EH (cell line): Measurements from ENCODE around the gene PTPRN2.
A peak's percentile ranks its signal among the peaks of the same experiment; 100 is the strongest.
"Not testable (repeated sequence)": the region's sequence is repeated elsewhere in the genome, so short reads cannot be mapped to it uniquely, and the experiment has no call there.

Experiments
- DNase-seq: peaks from one replicate; pipeline ENCODE4 v3.0.0-alpha.2; 2015; ENCODE audit warnings: low read depth

The PTPRN2 gene

DNA sequence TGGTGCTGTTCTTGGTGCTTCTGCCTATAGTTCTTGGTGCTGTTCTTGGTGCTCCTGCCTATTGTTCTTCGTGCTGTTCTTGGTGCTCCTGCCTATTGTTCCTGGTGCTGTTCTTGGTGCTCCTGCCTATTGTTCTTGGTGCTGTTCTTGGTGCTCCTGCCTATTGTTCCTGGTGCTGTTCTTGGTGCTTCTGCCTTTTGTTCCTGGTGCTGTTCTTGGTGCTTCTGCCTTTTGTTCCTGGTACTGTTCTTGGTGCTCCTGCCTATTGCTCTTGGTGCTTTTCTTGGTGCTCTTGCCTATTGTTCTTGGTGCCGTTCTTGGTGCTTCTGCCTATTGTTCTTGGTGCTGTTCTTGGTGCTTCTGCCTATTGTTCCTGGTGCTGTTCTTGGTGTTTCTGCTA lies 71.1 kb downstream of the PTPRN2 start:
- DNase-seq: no peak

DNA sequence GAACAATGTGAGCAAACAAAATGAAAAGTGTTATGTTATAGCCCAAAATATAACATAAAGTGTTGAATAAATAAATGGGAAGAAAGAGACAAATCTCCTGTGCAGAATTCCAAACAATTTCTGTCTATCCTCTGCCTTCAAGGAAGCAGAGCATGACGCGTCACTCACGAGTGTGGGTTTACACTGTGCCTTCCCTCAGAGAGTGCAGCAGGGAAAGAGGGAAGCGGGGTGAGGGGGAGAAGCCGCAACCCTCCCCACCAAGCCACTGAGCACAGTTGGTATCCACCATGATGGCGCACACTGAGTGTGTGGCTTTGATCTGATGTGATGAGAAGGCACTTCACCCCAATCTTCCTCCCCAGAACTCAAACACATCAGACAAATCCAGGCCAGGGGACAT lies 74.8 kb downstream of the PTPRN2 start:
- no peak for DNase-seq

DNA sequence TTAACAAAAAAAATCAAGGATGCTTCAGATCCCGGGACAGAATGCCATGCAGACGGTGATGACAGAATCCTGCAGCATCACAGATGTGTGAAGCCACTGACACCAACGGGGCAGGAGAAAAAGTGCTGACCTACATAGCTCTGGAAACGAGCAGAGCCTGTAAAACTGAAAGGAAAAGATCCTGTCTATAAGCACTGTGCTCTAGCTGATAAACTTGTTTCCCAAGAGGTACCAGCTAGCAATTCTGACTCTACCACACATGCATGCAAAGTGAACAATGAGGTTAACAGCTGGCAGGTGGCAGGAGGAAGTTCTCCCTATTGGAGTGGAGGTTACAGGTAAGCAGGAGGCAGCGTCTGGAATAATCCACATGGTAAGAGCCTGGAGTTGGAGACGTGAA lies 75.6 kb downstream of the PTPRN2 start:
- no peak for DNase-seq

DNA sequence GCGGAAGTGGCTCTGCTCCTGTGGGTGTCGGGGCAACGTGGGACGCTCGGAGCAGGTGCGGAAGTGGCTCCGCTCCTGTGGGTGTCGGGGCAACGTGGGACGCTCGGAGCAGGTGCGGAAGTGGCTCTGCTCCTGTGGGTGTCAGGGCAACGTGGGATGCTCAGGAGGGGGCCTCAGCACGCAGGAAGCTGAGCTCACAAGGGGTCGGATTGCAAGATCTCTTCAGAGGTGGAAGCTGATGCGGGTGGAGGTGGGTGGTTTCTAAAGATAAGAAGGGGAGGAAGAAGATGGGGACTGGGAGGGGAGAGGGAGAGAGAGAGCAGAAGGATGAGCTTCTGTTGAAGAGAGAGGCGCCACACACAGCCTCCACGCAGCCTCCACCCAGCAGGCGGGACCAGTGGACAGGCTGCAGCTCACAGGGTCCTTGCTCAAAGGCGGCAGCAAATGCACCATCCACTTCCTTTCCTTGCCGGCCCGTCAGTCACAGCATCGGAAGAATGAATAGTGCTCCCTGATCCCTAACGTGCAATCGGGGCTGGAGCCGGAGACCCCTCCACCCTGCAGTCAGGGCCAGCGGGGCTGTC lies 78.7 kb downstream of the PTPRN2 start:
- no peak for DNase-seq

GRCh38 chr7:158508321-158508720 lies 79.3 kb downstream of the PTPRN2 start:
- DNase-seq: not testable (repeated sequence)

- DNase-seq: no peak
Measured at GRCh38 chr7:158507917-158508316, 79.7 kb downstream of the PTPRN2 start.

- not testable (repeated sequence) for DNase-seq
Measured at GRCh38 chr7:158507175-158507574, 80.4 kb downstream of the PTPRN2 start.

DNA sequence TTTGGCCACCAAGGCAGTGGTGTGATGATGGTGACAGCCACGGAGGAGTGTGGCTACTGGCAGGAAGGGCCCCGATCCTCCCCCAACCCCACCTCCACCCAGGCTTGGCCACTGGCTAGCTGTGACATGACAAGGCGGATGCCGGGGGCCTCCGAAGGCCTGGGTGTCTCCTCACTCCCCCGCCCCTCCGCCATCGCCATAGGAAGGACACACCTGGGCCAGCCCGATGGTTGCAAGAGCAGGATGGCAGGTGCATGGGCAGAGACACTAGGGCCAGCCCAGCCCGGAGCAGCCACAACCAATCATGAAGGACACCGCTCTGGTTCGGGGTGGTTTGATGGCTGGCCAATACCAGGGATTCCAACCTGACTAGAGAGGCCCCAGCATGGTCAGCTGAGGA lies 81.0 kb downstream of the PTPRN2 start:
- DNase-seq: no peak

- DNase-seq: no peak
Measured at GRCh38 chr7:158505683-158506082, 81.9 kb downstream of the PTPRN2 start.

DNA sequence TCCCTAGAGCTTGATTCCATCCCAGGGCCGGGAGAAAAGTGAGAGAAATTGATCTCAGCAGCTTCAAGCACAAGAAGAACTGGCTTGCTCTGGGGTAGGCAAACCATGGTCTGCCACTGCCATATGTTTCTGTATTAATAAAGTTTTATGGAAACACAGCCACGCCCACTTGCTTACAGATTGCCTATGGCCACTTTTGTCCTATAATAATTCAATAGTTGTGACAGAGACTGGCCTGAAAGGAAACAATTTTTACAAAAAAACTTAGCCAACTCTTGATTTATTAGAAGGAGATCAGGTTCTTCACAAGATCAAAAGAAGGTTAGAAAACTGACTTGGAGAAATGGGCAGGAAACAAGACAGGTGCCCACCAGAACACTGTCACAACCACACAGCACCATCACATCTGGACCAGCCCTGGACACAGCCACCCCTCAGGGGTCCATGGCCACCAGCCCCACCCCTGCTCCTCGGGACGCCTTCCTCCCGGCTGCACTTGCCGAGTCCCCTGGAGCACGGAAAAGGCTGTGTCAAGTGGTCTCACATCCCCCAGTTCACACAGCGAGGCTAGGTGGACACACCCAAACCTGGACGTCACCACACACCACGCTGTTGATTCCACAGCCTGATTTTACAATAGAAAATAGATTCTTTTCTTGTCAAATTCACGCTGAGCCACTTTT lies 85.4 kb downstream of the PTPRN2 start:
- DNase-seq: no peak

DNA sequence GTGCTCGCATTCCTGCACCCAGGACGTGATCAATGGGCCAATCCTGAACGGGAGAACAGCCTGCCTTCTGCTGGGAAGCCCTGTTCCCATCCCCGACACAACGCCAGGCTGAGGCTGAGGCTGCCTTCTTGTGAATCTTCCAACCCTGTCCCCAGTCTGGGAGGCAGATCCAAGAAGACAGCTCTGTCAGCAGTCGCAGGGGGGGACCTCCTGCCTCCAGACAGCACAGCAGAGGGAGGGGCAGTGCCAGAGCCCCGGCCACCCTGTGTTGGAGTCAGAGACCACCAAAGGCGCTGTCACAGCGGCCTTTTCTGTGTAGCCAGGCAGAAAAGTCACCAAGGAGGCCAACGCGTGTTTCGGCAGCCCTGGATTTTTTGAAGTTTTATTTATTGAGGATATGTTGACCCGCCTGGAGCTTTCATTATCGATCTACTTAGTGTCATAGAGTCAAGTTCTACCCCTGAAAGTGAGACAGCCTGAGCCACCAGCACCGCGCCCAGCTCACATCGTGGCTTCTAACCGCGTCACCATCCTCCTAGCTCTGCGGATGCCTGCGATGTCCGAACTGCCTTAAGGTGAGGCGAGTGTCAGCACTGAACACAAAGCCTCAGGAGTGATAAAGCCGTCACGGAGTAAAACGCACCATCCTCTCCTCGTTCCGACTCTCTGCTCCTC lies 86.1 kb downstream of the PTPRN2 start:
- DNase-seq: no peak

GRCh38 chr7:158500651-158501052 lies 87.0 kb downstream of the PTPRN2 start:
- no peak for DNase-seq

- no peak for DNase-seq
Measured at GRCh38 chr7:158499082-158499455, 88.6 kb downstream of the PTPRN2 start.

- no peak for DNase-seq
Measured at GRCh38 chr7:158498443-158499081, 89.1 kb downstream of the PTPRN2 start.

DNA sequence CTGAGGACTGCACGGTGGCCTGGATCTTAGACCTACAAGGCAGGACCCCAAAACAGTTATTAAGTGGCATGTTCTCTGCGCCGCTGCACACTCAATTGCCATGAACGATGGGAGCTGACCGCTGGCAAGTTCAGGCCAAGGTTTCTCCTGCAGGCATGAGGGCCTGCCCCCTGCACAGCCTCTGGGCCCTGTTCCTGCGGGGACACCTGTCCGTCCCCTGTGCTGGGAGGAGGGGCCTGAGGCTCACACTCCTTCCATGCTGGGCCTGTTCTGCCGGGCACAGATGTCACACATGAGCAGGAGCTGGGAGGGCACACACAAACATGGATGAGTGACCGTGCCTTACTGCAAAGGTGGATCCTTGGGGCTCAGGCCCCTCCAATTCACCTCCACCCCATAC lies 90.0 kb downstream of the PTPRN2 start:
- DNase-seq: no peak

- peak; percentile 2 for DNase-seq
Measured at GRCh38 chr7:158495786-158496185, 91.8 kb downstream of the PTPRN2 start.

- DNase-seq: no peak
Measured at GRCh38 chr7:158495216-158495615, 92.4 kb downstream of the PTPRN2 start.

- DNase-seq: no peak
Measured at GRCh38 chr7:158494643-158495042, 93.0 kb downstream of the PTPRN2 start.

GRCh38 chr7:158494162-158494586 lies 93.4 kb downstream of the PTPRN2 start:
- DNase-seq: no peak

DNA sequence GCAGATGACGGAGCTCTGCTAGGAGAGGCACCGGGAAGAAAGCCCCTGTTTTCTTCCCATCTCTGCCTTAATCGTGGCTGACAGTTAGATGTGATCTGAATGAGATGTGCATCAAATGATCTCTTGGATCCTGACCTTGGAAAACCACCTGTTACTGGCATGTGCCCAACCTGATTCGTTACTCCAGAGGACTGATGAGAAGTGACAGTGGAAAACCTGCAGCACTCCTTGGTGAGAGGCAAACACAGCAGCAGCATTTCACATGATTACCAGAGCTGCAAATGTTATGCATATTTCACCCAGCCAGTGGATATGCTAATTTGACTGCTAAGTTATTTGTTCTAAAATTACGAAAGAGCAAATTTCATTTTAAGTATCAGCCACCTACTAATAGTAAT lies 95.3 kb downstream of the PTPRN2 start:
- no peak for DNase-seq

DNA sequence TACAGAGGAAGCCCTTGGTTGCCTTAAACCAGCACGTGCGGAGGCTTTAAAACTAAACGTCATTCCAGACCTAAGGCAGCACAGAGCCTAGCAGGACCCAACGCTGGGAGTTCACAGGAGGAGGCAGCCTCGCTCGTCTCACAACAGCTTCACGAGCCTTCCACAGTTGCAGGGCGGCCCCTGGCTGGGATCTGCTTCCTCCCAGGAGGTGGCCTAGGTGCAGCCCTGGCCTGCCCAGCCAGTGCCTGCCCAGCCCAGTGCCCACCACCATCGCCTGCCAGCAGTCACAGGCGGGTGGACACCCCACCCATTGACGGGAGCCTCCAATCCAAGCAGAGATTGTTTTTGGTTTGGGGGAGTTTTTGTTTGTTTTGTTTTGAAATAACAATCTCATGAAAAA lies 96.5 kb downstream of the PTPRN2 start:
- no peak for DNase-seq

GRCh38 chr7:158490171-158490782 lies 97.3 kb downstream of the PTPRN2 start:
- DNase-seq: no peak
